TTC549 (cell line): ENCODE data around the gene NFIB.

Experiments used
- FAIRE-seq: peaks from 2 replicates; lab custom pipeline; 2012; peaks lifted over from hg19 to GRCh38; lab: Jason Lieb, UNC

The NFIB gene

GRCh38 chr9:14304259-14304658 lies 9.7 kb downstream of the NFIB start:
- no peak for FAIRE-seq

DNA sequence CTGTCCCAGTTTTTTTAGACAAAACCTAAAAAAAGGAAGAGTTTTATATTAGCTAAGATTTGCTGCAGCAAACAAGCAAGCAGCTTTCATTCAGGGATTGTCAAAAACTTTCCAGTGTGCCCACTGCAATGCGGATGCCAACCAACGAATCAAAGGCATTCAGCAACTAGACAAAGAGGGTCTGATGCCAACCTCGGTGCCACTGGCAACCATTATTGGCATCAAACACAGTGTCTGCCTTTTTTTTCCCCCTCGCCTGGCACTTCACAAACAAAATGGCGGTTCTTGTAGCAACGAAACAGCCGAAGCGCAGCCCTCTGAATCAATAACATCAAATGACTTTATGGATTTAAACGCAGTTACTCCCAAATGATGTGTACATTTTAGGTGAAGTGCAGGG lies 10.4 kb downstream of the NFIB start:
- no peak for FAIRE-seq

GRCh38 chr9:14303100-14303499 lies 10.8 kb downstream of the NFIB start:
- FAIRE-seq, result no peak

DNA sequence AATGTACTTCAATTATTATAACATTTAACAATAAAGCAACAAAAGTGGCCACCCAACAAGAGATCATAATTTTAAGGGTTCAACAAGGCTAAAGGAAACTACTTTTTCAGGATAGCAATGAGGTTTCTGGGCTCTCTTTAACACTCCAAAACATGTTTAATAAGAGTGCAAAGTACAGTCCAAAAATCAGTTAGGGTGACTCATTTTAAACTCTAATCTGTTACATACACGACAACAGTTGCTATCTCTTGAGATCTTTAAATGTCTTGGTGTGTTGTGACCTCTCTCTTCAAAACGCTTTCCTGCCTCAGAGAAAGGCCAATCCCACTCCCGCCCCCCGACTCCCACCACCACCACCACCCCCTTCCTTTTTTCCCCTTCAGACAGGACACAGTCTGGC lies 11.5 kb downstream of the NFIB start:
- FAIRE-seq, result no peak

- FAIRE-seq, result no peak
Observed at GRCh38 chr9:14301583-14302021, 12.3 kb downstream of the NFIB start.

DNA sequence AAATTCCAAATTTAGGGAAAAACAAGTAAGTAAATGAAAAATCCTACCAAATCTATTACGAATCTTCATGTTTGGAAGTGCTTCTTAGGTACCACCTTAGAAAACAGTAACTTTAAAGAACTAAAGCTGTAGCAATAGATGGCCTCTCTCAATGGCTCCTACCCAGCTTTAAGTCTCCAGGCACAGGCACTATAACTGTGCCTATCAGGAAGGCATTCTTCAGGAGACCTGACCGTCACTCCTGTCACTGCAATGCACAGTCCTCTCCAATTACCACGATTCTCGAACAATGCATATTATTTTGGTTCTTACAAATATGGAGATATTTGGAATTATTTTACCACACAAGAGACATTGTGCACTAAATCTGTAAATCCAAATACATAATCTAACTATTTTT lies 12.9 kb downstream of the NFIB start:
- FAIRE-seq, result no peak

- no peak for FAIRE-seq
Observed at GRCh38 chr9:14300588-14300987, 13.4 kb downstream of the NFIB start.

DNA sequence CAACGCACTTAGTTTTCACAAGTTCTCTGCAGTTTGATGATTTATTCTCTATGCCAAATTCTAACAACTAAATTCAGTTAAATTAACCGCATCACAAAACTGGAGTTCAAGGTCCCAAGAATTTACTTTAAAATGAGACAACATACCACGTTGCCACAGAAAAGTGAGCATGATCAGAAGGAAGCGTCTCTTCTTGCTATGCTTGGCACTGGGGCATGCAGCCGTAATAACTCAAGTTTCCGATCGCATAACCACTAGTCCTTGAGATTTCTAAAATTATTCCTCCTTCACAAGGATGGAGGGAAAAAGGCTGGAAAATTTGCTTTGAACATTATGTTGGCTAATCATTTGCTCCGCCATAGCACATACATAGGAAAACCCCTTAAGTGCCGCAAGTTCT lies 13.9 kb downstream of the NFIB start:
- no peak for FAIRE-seq

GRCh38 chr9:14298601-14299022 lies 15.3 kb downstream of the NFIB start:
- no peak for FAIRE-seq

- FAIRE-seq, result no peak
Observed at GRCh38 chr9:14296495-14297113, 17.3 kb downstream of the NFIB start.

GRCh38 chr9:14294659-14295058 lies 19.3 kb downstream of the NFIB start:
- no peak for FAIRE-seq

GRCh38 chr9:14293801-14294200 lies 20.1 kb downstream of the NFIB start:
- no peak for FAIRE-seq

GRCh38 chr9:14292181-14292739 lies 21.7 kb downstream of the NFIB start:
- no peak for FAIRE-seq

GRCh38 chr9:14289916-14290315 lies 24.0 kb downstream of the NFIB start:
- FAIRE-seq, result no peak

GRCh38 chr9:14288433-14288832 lies 25.5 kb downstream of the NFIB start:
- FAIRE-seq, result no peak

- FAIRE-seq, result no peak
Observed at GRCh38 chr9:14286121-14286520, 27.8 kb downstream of the NFIB start.

- no peak for FAIRE-seq
Observed at GRCh38 chr9:14283276-14283675, 30.7 kb downstream of the NFIB start.

DNA sequence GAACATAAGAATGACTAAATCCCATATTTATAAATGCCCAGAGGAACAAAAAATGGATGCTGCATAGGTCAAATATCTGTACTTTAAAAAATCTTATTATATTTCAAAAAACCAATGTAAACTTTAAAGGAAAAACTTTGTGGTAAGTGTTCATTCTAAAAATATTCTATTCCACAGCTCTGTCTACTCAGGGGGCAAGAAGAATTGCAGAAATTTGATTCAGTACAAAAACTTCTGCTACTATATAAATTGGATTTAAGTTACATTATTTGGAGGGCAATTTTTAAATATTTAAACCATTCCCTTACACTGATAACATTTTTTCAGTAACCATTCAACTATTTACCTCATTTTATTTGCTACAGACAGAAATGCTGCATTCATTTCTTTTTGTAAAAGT lies 32.1 kb downstream of the NFIB start:
- FAIRE-seq, result no peak

DNA sequence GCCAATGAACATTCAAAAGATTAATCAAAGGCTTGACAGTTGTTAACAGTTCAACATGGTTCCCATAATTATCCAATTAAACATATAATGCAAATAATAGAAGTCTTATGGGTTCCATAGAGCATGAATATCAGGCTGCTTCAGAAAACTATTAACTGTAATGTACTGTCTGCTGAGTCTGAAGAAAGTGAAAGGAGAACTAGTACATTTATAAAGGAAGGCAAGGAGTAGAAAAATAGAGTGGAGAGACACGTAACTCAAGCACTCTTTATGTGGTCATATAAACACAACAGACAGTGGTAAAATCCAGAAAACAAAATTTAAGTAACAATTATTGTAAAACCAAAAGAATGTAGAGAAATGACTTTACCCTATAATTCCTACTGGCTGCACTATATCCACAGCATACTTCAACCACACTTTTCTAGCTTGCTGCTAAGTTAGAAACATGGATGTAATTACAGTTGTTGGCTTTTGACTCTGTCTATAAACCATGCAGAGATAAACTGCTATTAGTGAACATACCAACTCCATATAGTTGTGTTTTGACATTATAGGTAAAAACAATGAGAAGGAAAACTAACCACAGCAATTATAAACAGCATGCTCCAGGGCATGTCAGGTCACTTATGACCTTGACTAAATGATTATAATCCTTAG lies 32.7 kb downstream of the NFIB start:
- FAIRE-seq, result no peak

GRCh38 chr9:14279671-14280070 lies 34.3 kb downstream of the NFIB start:
- FAIRE-seq, result no peak

DNA sequence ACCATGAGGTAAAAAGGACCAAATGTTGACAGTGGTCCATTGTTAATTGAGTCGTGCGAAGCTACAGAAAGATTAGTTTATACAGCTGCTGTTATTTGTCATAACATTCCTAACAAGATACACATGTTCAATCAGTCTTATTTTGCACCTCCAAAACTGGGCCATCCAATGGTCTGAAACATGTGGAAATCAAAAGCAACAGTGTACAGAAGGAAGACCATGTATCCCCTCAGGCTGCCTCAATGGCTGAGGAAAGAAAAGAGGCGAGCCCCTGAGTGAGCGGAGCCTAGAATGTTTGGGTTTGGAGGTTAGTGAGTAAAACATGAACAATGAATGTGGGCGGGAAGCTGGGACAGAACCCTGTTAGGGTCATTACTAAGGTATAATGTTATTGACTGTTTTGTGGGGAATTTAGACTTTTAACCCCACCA lies 35.6 kb downstream of the NFIB start:
- FAIRE-seq, result no peak

DNA sequence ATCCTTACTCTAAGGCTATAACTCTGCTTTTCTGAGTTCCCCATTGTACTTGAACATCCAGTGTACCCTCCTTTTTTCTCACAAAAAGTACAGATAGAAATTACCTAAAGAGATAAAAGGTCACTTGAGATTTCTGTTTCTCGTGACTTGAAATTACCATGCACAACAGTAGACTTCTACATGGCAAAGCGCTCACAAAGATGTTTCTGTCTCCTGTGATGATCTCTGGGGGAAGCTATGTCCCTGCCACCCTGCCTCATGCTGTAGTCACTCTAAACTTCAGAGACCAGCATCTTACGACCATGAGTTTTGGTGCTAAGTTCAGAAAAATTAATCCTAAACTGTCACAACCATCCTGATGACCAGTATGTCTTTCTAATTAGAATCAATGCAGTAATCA lies 36.2 kb downstream of the NFIB start:
- FAIRE-seq, result no peak

GRCh38 chr9:14277244-14277643 lies 36.7 kb downstream of the NFIB start:
- no peak for FAIRE-seq

DNA sequence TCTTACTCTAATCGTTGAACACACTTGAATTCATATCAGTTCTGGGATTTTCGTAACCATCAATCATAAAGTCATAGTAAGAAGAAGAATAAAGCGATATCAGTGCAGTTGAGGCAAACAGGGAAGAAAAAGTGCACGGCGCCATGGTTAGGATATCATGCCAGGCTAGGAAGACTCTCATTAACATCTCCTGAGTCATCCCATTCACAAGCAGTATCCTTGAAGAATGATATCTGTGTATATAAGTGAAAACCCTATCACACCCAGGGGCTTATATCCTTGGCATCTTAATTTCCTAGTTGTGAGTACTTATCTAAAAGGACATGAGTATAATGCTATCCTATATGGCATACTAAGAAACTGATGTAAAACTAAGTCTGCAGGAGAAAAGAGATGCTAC lies 38.6 kb downstream of the NFIB start:
- FAIRE-seq, result no peak
